Endometrium (tissue), 2 donors: Measurements from ENCODE around the gene CAPN11.
"Not testable (repeated sequence)": the region's sequence is repeated elsewhere in the genome, so short reads cannot be mapped to it uniquely, and the experiment has no call there.

Experiments used
- FAIRE-seq: peaks from 2 replicates; lab custom pipeline; 2012; peaks lifted over from hg19 to GRCh38; lab: Jason Lieb, UNC
- donor health status: control.
- donor health status: control.

The CAPN11 gene

GRCh38 chr6:44131892-44132291 lies 26.7 kb upstream of the CAPN11 start:
- FAIRE-seq = no peak

GRCh38 chr6:44132476-44132875 lies 26.1 kb upstream of the CAPN11 start:
- no peak for FAIRE-seq

- no peak for FAIRE-seq
Observed at GRCh38 chr6:44133003-44133931, 25.4 kb upstream of the CAPN11 start.

- no peak for FAIRE-seq
Observed at GRCh38 chr6:44133981-44134711, 24.5 kb upstream of the CAPN11 start.

- no peak for FAIRE-seq
Observed at GRCh38 chr6:44135173-44135758, 23.4 kb upstream of the CAPN11 start.

- no peak for FAIRE-seq
Observed at GRCh38 chr6:44135875-44136274, 22.7 kb upstream of the CAPN11 start.

GRCh38 chr6:44138717-44139350 lies 19.8 kb upstream of the CAPN11 start:
- no peak for FAIRE-seq

- no peak for FAIRE-seq
Observed at GRCh38 chr6:44139351-44139743, 19.3 kb upstream of the CAPN11 start.

GRCh38 chr6:44142835-44143234 lies 15.8 kb upstream of the CAPN11 start:
- FAIRE-seq = no peak

- no peak for FAIRE-seq
Observed at GRCh38 chr6:44143731-44144130, 14.9 kb upstream of the CAPN11 start.

- not testable (repeated sequence) for FAIRE-seq
Observed at GRCh38 chr6:44144536-44144935, 14.1 kb upstream of the CAPN11 start.

GRCh38 chr6:44145839-44146238 lies 12.8 kb upstream of the CAPN11 start:
- no peak for FAIRE-seq

GRCh38 chr6:44146685-44147084 lies 11.9 kb upstream of the CAPN11 start:
- FAIRE-seq = no peak

GRCh38 chr6:44147256-44147655 lies 11.4 kb upstream of the CAPN11 start:
- no peak for FAIRE-seq

- FAIRE-seq = no peak
Observed at GRCh38 chr6:44148306-44148705, 10.3 kb upstream of the CAPN11 start.

- no peak for FAIRE-seq
Observed at GRCh38 chr6:44149369-44150012, 9.1 kb upstream of the CAPN11 start.

GRCh38 chr6:44150317-44150917 lies 8.2 kb upstream of the CAPN11 start:
- FAIRE-seq = no peak

- FAIRE-seq = no peak
Observed at GRCh38 chr6:44151348-44152108, 7.1 kb upstream of the CAPN11 start.

- FAIRE-seq = no peak
Observed at GRCh38 chr6:44152109-44152461, 6.5 kb upstream of the CAPN11 start.

GRCh38 chr6:44152533-44152932 lies 6.1 kb upstream of the CAPN11 start:
- no peak for FAIRE-seq

GRCh38 chr6:44154067-44154466 lies 4.6 kb upstream of the CAPN11 start:
- no peak for FAIRE-seq
